Common myeloid progenitor, CD34-positive (primary cell): ENCODE data around the gene HOXB5.

Source experiments
- CTCF ChIA-PET: fragments of 350-600 bp; sonication (Branson Sonifier 250); formaldehyde crosslinking; loops from one replicate; lab custom pipeline; 2021; ENCODE audit warnings: antibody characterized with exemption; lab: Charles Lee
- POLR2A ChIA-PET: fragments of 350-600 bp; sonication (Branson Sonifier 250); formaldehyde crosslinking; loops from one replicate; lab custom pipeline; 2021; ENCODE audit warnings: antibody characterized with exemption; lab: Charles Lee
- DNase-seq, 3 donors: peaks; one replicate each; pipeline versions ENCODE4 v3.0.0 to v3.0.0-alpha.2; 2013
- H3K27ac ChIP-seq, 2 experiments: 1 replicate in 1 of 2; 2 replicates in 1 of 2; pipeline ENCODE4 v1.7.0; 2013; ENCODE audit warnings: inconsistent platforms in 2 of 2, low read length in 2 of 2, mild to moderate bottlenecking in 2 of 2, low read depth in 1 of 2, moderate library complexity in 1 of 2; ENCODE audit not compliant: severe bottlenecking in 2 of 2, insufficient read depth in 1 of 2, poor library complexity in 1 of 2
- H3K27me3 ChIP-seq, 5 experiments: replicated peaks in 2 of 5; 1 replicate in 3 of 5; 2 replicates in 2 of 5; pipeline versions ENCODE4 v1.6.1 to v1.7.0; 2013; ENCODE audit warnings: low read length in 4 of 5, mild to moderate bottlenecking in 2 of 5, moderate library complexity in 2 of 5, inconsistent platforms in 1 of 5; ENCODE audit not compliant: insufficient read depth in 5 of 5, control insufficient read depth in 4 of 5
- H3K36me3 ChIP-seq, 4 experiments: 1 replicate in 2 of 4; 2 replicates in 2 of 4; pipeline versions ENCODE4 v1.6.1 to v1.7.0; 2013; ENCODE audit warnings: low read length in 3 of 4, control low read depth in 1 of 4, mild to moderate bottlenecking in 1 of 4; ENCODE audit not compliant: control insufficient read depth in 4 of 4, insufficient read depth in 4 of 4
- H3K4me1 ChIP-seq, 4 experiments: 1 replicate in 3 of 4; 2 replicates in 1 of 4; pipeline versions ENCODE4 v1.6.1 to v1.7.1; 2013; ENCODE audit warnings: low read length in 3 of 4, mild to moderate bottlenecking in 3 of 4, control low read depth in 1 of 4, inconsistent platforms in 1 of 4, moderate library complexity in 1 of 4; ENCODE audit not compliant: control insufficient read depth in 4 of 4, insufficient read depth in 4 of 4; ENCODE audit errors: control extremely low read depth in 1 of 4
- H3K4me3 ChIP-seq, 7 experiments: 1 replicate in 4 of 7; 2 replicates in 3 of 7; pipeline versions ENCODE4 v1.5.1 to v1.7.0; 2013; ENCODE audit warnings: mild to moderate bottlenecking in 7 of 7, low read length in 6 of 7, moderate library complexity in 6 of 7, inconsistent platforms in 2 of 7, low read depth in 2 of 7, control low read depth in 1 of 7; ENCODE audit not compliant: insufficient read depth in 4 of 7, control insufficient read depth in 1 of 7; ENCODE audit errors: extremely low read depth in 1 of 7
- H3K9me3 ChIP-seq, 5 experiments: 1 replicate in 4 of 5; 2 replicates in 1 of 5; pipeline versions ENCODE4 v1.6.1 to v1.7.1; 2013; ENCODE audit warnings: low read length in 4 of 5, mild to moderate bottlenecking in 2 of 5, inconsistent platforms in 1 of 5, low read depth in 1 of 5, moderate library complexity in 1 of 5; ENCODE audit not compliant: control insufficient read depth in 4 of 5, insufficient read depth in 2 of 5; ENCODE audit errors: control extremely low read depth in 1 of 5
- WGBS: methylation state at CpG from one replicate; pipeline ENCODE4 v1.1.5; 2013; ENCODE audit not compliant: insufficient coverage; 5-methylcytosine and 5-hydroxymethylcytosine counted together

Gene HOXB5

DNA sequence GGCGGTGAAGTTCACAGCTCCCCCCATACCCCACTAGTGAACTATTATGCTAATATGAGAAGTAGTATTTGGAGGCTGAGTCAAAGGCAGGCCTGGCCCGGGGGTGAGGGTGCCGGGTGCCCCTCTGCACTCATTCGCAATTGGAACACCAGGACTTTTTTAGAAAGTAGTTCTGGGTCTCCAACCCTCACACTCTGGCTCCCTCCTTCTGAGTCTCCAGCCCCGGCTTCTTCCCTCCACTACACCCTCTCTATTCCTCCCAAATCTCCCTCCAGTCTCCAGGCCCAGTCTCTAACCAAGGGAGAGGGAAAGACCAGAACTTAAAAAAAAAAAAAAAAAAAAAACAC, 37.4 kb downstream of the HOXB5 start:
- ChIA-PET CTCF (interaction anchor here (0.9 to 3.6 kb wide), 6 partner anchors 8 to 64 kb away, joined by 3 to 16 read pairs (median 6); no protein-coding TSS in a partner anchor), POLR2A (interaction anchor here (0.6 to 1.5 kb wide), 2 partner anchors 10 to 37 kb away, joined by 3 to 5 read pairs; no protein-coding TSS in a partner anchor)
- DNase-seq = peak in 1 of 3 donors; percentile 35
- WGBS = 37% methylated on average over 3 of the region's 5 CpGs
- H3K27me3 ChIP-seq = no peaks in the 10 kb centered on the region
- no peaks in the 10 kb centered on the region for H3K9me3 ChIP-seq
- H3K4me1 ChIP-seq = peaks cover 3 to 53% (median 38%) of the 10 kb centered on the region in 4 experiments
- H3K27ac ChIP-seq = no peak overlapping the region
- peak overlapping the region in 3 of 7 experiments; percentile 48 to 63 (median 53) for H3K4me3 ChIP-seq
- peaks cover 4 to 41% (median 21%) of the 10 kb centered on the region in 4 experiments for H3K36me3 ChIP-seq

DNA sequence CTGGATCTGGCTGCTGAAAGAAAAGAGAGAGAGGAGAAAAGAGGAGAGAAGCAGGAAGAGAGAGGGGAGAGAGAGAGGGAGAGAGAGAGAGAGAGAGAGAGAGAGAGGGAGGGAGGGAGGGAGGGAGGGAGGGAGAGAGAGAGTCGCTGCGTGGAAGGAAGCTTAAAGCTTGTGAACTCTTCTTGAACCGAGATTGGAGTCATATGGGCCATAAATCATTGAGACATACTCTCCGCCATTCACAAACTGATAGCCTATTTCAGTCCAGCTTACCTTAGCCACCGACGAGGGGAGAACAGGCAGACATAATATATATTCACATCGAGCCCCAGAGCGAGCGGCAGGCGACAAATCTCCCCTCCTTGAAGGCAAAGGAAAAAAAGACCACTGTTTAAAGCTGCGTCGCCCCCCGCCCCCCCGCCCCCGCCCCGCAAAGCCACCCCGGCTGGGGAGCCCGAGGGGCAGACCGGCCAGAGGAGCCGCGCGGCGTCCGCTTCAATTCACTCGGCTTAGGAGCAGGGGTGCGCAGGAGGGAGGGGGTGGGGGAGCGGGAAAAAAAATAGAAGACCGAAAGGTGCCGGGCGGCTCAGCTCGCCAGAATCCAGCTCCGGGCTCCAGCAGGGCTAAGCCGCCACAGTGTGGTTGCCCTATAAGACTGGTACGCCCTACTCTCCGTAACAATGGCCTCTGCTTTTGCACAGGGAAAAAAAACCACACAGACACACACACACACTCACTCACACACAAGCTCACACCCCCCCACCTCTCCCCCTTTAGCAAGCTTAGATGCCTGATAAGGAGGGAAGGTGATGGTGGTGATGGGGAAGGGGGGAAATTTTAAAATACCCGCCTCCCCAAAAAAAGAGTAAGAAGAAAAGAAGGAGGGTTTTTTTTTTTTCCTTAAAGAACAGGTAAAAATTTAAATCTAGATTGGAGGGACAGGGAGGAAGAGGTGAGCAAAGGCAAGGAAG, 38.0 kb downstream of the HOXB5 start:
- 0% methylated on average over 10 of the region's 36 CpGs for WGBS
- H3K4me3 ChIP-seq = peak overlapping the region in 5 of 7 experiments; percentile 29 to 63 (median 59)
- DNase-seq = peak; percentile 81 to 95 (median 92)
- H3K27me3 ChIP-seq = no peaks in the 10 kb centered on the region
- peak overlapping the region in 1 of 2 experiments; percentile 64 for H3K27ac ChIP-seq
- peaks cover 4 to 44% (median 24%) of the 10 kb centered on the region in 4 experiments for H3K36me3 ChIP-seq
- peaks cover 3 to 47% (median 33%) of the 10 kb centered on the region in 4 experiments for H3K4me1 ChIP-seq
- ChIA-PET CTCF (interaction anchor here (0.8 to 3.6 kb wide), 9 partner anchors 11 to 63 kb away, joined by 3 to 9 read pairs (median 4); no protein-coding TSS in a partner anchor), POLR2A (interaction anchor here (0.6 to 1.5 kb wide), 3 partner anchors 9 to 55 kb away, joined by 3 to 5 read pairs (median 3); no protein-coding TSS in a partner anchor)
- H3K9me3 ChIP-seq = no peaks in the 10 kb centered on the region

DNA sequence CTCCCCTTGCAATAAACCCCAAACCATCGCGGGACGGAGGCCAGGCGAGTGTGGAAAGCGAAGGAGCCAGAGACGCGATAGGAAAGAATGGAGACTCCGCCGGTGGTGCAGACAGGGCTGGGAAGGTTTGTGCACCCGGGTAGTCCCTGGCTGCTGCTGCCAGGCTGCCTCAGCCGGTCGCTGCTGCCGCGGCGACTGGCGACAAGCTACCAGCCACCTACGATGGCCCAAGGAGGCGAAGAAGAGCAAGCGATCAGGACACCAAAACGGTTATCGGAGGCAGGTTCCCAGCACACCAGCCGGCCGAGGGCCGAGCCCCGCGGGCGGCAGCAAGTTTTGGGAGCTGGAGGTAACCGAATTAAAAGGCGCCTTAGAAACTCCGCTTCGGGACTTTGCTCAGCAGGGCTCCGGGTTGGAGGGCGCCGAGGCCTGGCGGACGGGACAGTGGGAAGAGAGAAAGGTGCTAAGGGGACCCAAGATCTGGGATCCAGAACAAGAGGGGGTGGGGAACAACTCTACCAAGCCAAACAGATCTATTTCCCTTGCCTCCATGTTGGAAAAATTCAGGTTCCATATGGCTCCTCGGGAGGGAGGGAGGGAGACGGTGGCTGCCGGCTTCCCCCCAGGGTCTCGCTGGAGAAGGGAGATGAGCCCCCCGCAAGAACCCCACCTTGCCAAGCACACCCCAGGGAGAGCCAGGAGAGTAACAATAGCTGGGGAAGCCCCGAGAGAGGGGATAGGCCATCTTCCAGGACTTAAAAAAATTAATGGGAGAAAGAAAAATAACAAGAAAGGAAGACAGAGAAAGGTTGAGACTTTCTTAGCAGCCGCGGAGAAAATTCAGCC, 38.9 kb downstream of the HOXB5 start:
- WGBS = 85% methylated on average over 36 of the region's 44 CpGs
- no peak for DNase-seq
- CTCF ChIA-PET = interaction anchor here (1.0 to 3.6 kb wide), 5 partner anchors 10 to 62 kb away, joined by 3 to 9 read pairs (median 4); no protein-coding TSS in a partner anchor
- H3K36me3 ChIP-seq = peaks cover 5 to 51% (median 28%) of the 10 kb centered on the region in 4 experiments
- H3K9me3 ChIP-seq = no peaks in the 10 kb centered on the region
- POLR2A ChIA-PET = interaction anchor here (0.7 kb wide), 1 partner anchor 54 kb away, joined by 3 read pairs; no protein-coding TSS in a partner anchor
- peak overlapping the region in 1 of 7 experiments; percentile 61 for H3K4me3 ChIP-seq
- H3K27ac ChIP-seq = peak overlapping the region in 1 of 2 experiments; percentile 64
- peaks cover 3 to 47% (median 32%) of the 10 kb centered on the region in 4 experiments for H3K4me1 ChIP-seq
- H3K27me3 ChIP-seq = no peaks in the 10 kb centered on the region

DNA sequence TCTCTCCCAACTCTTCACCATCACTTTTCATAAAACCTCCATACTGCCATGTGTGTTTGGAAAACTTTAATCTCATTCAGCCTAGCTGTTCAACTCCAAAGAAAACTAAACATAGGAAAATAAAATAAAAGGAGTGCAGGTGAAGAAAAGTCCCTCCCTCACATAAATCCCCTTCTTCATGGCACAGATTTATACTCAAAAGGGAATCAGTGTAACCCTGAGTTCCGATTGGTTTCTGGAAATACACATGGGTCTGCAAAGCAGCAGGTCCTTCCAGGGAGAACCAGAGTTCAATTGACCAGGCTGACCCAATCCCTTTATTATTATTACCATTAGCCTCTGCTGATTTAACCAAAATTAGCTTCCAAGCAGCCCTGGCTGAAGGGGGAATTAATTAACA, 39.8 kb downstream of the HOXB5 start:
- no peak overlapping the region for H3K27ac ChIP-seq

DNA sequence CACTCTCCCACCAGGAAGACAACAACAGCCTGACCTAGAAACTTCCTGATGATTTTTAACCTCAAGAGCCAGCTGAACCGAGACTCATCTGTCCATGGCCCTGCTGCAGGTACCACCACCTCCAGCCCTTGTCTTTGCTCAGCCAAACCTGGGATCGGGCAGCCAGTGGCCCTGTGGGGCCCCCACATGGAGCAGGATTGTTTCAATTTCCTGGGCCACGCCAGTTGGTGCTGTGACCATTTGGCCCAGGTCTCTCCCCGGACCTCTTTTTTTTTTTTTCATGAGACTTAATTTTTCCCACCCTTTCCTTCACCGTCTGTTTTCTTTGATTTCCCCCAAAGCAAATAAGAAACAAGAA, 40.4 kb downstream of the HOXB5 start:
- Histone ChIP-seq H3K27me3 (no peaks in the 10 kb centered on the region), H3K36me3 (peaks cover 5 to 45% (median 26%) of the 10 kb centered on the region in 4 experiments), H3K4me3 (no peak overlapping the region), H3K27ac (no peak overlapping the region), H3K9me3 (no peaks in the 10 kb centered on the region), H3K4me1 (peaks cover 3 to 60% (median 38%) of the 10 kb centered on the region in 4 experiments)
- POLR2A ChIA-PET = no interaction called here
- CTCF ChIA-PET = no interaction called here
- 90% methylated on average over 4 of the region's 5 CpGs for WGBS
- no peak for DNase-seq

More for the DNA sequence above, 39.8 kb downstream of the HOXB5 start:
- Histone ChIP-seq H3K36me3 (peaks cover 5 to 50% (median 28%) of the 10 kb centered on the region in 4 experiments), H3K4me3 (no peak overlapping the region), H3K27me3 (no peaks in the 10 kb centered on the region), H3K9me3 (no peaks in the 10 kb centered on the region), H3K4me1 (peaks cover 3 to 54% (median 34%) of the 10 kb centered on the region in 4 experiments)
- DNase-seq = no peak
- CTCF ChIA-PET = no interaction called here
- 89% methylated on average over 1 of the region's 1 CpG for WGBS
- POLR2A ChIA-PET = no interaction called here

DNA sequence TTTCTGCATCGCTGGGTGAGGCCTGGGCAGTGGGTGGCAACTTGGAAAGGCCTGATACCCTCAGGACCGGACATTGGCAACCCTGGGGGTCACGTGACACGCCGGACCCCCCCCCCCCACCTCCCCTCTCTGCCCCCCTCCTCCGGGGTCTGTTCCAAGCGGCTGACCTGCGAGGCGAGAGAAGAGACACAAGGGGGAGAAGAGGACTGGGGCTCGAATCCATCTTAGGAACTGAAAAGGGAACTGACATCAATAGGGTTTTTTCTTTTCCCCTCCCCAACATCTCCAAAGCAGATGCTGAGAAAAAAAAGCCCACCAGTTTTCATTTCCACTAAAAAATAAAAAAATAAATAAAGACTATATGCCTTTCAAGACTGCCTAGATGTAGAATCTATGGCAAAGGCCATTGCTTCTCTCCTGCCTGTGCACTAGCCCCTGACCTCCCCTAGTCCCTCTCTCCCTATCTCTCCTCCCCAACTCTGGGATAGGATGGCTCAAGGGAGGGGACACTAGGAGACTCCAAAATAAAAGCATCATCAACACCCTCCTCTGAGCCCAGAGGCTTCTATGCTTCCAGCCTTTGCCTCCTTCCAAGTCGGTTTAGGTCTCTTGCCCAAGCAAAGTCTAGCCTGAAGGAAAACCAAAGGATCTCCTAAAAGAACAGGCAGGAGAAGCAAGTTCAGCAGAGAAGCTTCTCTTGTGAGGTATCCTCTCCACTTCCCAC, 41.0 kb downstream of the HOXB5 start:
- WGBS = 100% methylated on average over 2 of the region's 11 CpGs
- no peak for DNase-seq
- Histone ChIP-seq H3K4me1 (peaks cover 5 to 60% (median 42%) of the 10 kb centered on the region in 4 experiments), H3K9me3 (no peaks in the 10 kb centered on the region), H3K4me3 (no peak overlapping the region), H3K27ac (no peak overlapping the region), H3K36me3 (peaks cover 5 to 42% (median 24%) of the 10 kb centered on the region in 4 experiments), H3K27me3 (no peaks in the 10 kb centered on the region)
- ChIA-PET POLR2A (no interaction called here), CTCF (no interaction called here)
